ENCODE measurements around the gene MID1.

The MID1 gene

DNA sequence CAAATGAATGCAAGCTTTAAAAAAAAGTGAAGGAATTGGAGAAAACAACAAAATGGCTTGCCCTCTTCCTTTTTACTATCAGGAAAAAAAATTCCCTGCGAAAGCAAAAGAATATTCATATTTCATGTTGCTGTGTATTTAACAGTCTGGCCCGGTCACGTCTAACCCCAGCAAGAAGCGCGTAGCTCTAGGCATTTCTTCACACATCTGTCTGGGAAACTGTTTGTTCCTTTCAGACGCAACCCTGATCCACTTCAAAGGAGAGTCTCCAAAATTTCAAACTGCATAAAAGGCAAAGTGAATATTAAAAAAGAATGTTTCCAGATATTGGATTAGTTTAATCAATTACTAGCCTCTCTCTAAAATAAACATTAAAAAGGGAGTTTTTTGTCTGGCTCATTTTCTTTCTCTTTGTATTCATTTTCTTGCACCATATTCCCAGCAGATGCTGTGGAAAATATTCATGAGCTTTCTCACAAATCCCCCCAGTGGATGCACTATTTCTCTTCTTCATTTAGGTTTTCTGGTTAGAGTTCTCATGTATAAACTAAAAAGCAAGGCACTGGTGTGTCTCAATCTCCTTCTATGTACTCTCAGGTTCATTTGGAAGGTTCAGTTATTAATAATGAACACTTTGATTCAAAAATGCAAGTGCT lies 145.3 kb downstream of the MID1 start:
- TF ChIP-seq CTCF (IDR thresholded peaks at IDR 0.05; ENCODE audit: borderline replicate concordance, extremely low read depth, low read length, poor library complexity, severe bottlenecking) (no peak), EZH2 (IDR thresholded peaks at IDR 0.05; ENCODE audit: borderline replicate concordance, low read depth, low read length, severe bottlenecking) (no peak)
- H3K9me3 ChIP-seq (ENCODE audit: insufficient read depth, low read length, severe bottlenecking) = no peaks in the 10 kb centered on the region
- H4K20me1 ChIP-seq (ENCODE audit: insufficient read depth, low read length) = no peaks in the 10 kb centered on the region
- H3K4me3 ChIP-seq (ENCODE audit: low read depth in 1 of 2, low read length in 2 of 2) = no peak overlapping the region
- ATAC-seq (ENCODE audit: insufficient read depth, low read depth) (no peak), DNase-seq (no peak)
- no peaks in the 10 kb centered on the region for H3K4me1 ChIP-seq (ENCODE audit: insufficient read depth, low read length)
- H3K79me2 ChIP-seq (ENCODE audit: insufficient read depth, low read length) = no peaks in the 10 kb centered on the region
- no peak overlapping the region for H2AFZ ChIP-seq (ENCODE audit: low read depth, low read length)
- no peak overlapping the region for H3K4me2 ChIP-seq (ENCODE audit: insufficient read depth, low read length)
- H3K27me3 ChIP-seq (ENCODE audit: insufficient read depth, low read length, poor library complexity) = no peaks in the 10 kb centered on the region
- H3K27ac ChIP-seq (ENCODE audit: low read length) = no peak overlapping the region
- H3K9ac ChIP-seq (ENCODE audit: low read depth, low read length) = no peak overlapping the region
- H3K36me3 ChIP-seq (ENCODE audit: insufficient read depth, low read length) = no peaks in the 10 kb centered on the region

DNA sequence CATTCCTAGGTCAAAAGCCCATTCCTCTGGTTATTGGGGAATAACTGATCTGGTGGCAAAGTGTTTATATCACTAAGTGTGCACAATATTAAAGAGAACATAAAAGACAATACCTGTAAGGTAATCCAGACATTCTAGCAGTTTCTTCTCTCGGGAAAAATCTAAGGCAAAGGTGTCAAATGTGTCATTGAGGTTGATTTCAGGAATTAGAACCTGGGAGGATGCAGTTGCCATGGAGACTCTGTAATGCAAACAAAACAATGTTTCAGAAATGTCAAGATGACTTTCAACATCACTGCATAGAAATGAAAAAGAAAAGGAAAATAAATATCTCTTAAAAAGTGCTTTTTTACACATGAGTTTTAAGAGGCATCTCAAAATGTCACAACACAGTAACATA lies 145.9 kb downstream of the MID1 start:
- Histone ChIP-seq H3K9me3 (ENCODE audit: insufficient read depth, low read length, severe bottlenecking) (no peaks in the 10 kb centered on the region), H3K9ac (ENCODE audit: low read depth, low read length) (no peak overlapping the region), H3K27ac (ENCODE audit: low read length) (no peak overlapping the region), H4K20me1 (ENCODE audit: insufficient read depth, low read length) (no peaks in the 10 kb centered on the region), H3K4me1 (ENCODE audit: insufficient read depth, low read length) (no peaks in the 10 kb centered on the region), H3K27me3 (ENCODE audit: insufficient read depth, low read length, poor library complexity) (no peaks in the 10 kb centered on the region), H3K79me2 (ENCODE audit: insufficient read depth, low read length) (no peaks in the 10 kb centered on the region), H3K4me3 (ENCODE audit: low read depth in 1 of 2, low read length in 2 of 2) (no peak overlapping the region), H3K4me2 (ENCODE audit: insufficient read depth, low read length) (no peak overlapping the region), H2AFZ (ENCODE audit: low read depth, low read length) (no peak overlapping the region), H3K36me3 (ENCODE audit: insufficient read depth, low read length) (no peaks in the 10 kb centered on the region)
- no peak for ATAC-seq (ENCODE audit: insufficient read depth, low read depth)
- DNase-seq = no peak
- TF ChIP-seq CTCF (IDR thresholded peaks at IDR 0.05; ENCODE audit: borderline replicate concordance, extremely low read depth, low read length, poor library complexity, severe bottlenecking) = no peak
- no peak for TF ChIP-seq EZH2 (IDR thresholded peaks at IDR 0.05; ENCODE audit: borderline replicate concordance, low read depth, low read length, severe bottlenecking)

- ATAC-seq (ENCODE audit: insufficient read depth, low read depth) = no peak
- H3K79me2 ChIP-seq (ENCODE audit: insufficient read depth, low read length) = no peaks in the 10 kb centered on the region
- no peaks in the 10 kb centered on the region for H3K27me3 ChIP-seq (ENCODE audit: insufficient read depth, low read length, poor library complexity)
These were observed 149.0 kb downstream of the MID1 start for GRCh38 chrX:10471418-10471817.

More at GRCh38 chrX:10471418-10471817, 149.0 kb downstream of the MID1 start:
- H3K4me2 ChIP-seq (ENCODE audit: insufficient read depth, low read length) = no peak overlapping the region
- no peak overlapping the region for H2AFZ ChIP-seq (ENCODE audit: low read depth, low read length)
- TF ChIP-seq CTCF (IDR thresholded peaks at IDR 0.05; ENCODE audit: borderline replicate concordance, extremely low read depth, low read length, poor library complexity, severe bottlenecking) (no peak), EZH2 (IDR thresholded peaks at IDR 0.05; ENCODE audit: borderline replicate concordance, low read depth, low read length, severe bottlenecking) (no peak)
- DNase-seq = no peak
- no peak overlapping the region for H3K27ac ChIP-seq (ENCODE audit: low read length)
- H3K36me3 ChIP-seq (ENCODE audit: insufficient read depth, low read length) = no peaks in the 10 kb centered on the region
- no peak overlapping the region for H3K9ac ChIP-seq (ENCODE audit: low read depth, low read length)
- no peaks in the 10 kb centered on the region for H3K9me3 ChIP-seq (ENCODE audit: insufficient read depth, low read length, severe bottlenecking)
- H3K4me1 ChIP-seq (ENCODE audit: insufficient read depth, low read length) = no peaks in the 10 kb centered on the region
- no peak overlapping the region for H3K4me3 ChIP-seq (ENCODE audit: low read depth in 1 of 2, low read length in 2 of 2)
- H4K20me1 ChIP-seq (ENCODE audit: insufficient read depth, low read length) = no peaks in the 10 kb centered on the region
